Measurements from ENCODE around the gene OR4N5.
"Not testable (repeated sequence)": the region's sequence is repeated elsewhere in the genome, so short reads cannot be mapped to it uniquely, and the experiment has no call there.

OR4N5 gene, protein sequence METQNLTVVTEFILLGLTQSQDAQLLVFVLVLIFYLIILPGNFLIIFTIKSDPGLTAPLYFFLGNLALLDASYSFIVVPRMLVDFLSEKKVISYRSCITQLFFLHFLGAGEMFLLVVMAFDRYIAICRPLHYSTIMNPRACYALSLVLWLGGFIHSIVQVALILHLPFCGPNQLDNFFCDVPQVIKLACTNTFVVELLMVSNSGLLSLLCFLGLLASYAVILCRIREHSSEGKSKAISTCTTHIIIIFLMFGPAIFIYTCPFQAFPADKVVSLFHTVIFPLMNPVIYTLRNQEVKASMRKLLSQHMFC

GRCh38 chr14:20138520-20138919 is at the start of gene OR4N5:
Gene OR4N5, plus strand, starts transcription at chr14:20138820. Its CDS starts 4,916 bp downstream, at chr14:20143736.
- no peak for DNase-seq (ENCODE audit: low read depth, low spot score)

- no peak for DNase-seq (ENCODE audit: low read depth, low spot score)
Measured at GRCh38 chr14:20092050-20092449, 46.6 kb upstream of the OR4N5 start.

GRCh38 chr14:20093442-20093841 is 45.2 kb upstream of the OR4N5 start:
- no peak for DNase-seq (ENCODE audit: low read depth, low spot score)

DNA sequence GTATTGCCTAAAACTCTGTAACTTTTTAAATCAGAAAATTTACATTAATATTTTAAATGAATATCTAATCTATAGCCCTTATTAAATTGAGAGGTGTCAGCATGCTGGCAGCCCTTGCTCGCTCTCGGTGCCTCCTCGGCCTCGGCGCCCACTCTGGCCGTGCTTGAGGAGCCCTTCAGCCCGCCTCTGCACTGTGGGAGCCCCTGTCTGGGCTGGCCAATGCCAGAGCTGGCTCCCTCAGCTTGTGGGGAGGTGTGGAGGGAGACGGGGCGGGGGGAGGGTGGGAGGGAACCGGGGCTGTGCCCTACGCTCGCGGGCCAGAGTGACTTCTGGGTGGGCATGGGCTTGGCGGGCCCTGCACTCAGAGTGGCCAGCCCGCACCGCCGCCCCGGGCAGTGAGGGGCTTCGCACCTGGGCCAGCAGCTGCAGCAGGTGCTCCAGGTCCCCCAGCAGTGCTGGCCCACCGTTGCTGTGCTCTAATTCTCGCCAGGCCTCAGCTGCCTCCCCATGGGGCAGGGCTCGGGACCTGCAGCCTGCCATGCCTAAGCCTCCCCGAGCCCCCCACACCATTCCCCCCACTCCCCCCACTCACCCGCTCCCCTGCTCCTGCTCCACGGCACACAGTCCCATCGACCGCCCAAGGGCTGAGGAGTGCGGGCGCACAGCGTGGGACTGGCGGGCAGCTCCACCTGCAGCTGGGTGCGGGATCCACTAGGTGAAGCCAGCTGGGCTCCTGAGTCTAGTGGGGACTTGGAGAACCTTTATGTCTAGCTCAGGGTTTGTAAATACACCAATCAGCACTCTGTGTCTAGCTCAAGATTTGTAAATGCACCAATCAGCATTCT is 39.5 kb upstream of the OR4N5 start:
- DNase-seq (ENCODE audit: low read depth, low spot score): not testable (repeated sequence)

- no peak for DNase-seq (ENCODE audit: low read depth, low spot score)
Measured at GRCh38 chr14:20110438-20110837, 28.2 kb upstream of the OR4N5 start, which contains the start of gene OR4K17. Gene OR4K17, plus strand, starts transcription at chr14:20110739. Its CDS starts 6,761 bp downstream, at chr14:20117500.

DNA sequence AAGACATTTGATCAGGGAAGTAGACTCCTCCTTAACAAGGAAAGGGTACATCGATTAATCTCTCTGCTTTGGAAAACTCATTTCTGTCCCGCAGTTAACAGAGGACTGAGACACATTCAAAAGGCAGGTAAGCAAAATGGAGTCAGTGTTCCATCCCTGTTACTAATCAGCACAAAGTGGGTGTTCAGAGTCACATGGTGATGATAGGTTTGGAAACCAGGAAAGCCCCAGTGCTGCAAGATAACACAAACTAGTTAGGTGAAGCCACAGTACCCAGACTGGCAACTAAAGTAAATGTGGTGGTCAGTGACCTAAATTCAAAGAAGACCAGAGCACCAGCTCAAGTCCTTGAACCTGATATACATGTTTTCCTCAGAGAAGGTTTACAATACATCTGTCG is 26.3 kb upstream of the OR4N5 start:
- no peak for DNase-seq (ENCODE audit: low read depth, low spot score)

GRCh38 chr14:20116748-20117147 is 21.9 kb upstream of the OR4N5 start:
- no peak for DNase-seq (ENCODE audit: low read depth, low spot score)

GRCh38 chr14:20118795-20119194 is 19.8 kb upstream of the OR4N5 start:
- DNase-seq (ENCODE audit: low read depth, low spot score): no peak

DNA sequence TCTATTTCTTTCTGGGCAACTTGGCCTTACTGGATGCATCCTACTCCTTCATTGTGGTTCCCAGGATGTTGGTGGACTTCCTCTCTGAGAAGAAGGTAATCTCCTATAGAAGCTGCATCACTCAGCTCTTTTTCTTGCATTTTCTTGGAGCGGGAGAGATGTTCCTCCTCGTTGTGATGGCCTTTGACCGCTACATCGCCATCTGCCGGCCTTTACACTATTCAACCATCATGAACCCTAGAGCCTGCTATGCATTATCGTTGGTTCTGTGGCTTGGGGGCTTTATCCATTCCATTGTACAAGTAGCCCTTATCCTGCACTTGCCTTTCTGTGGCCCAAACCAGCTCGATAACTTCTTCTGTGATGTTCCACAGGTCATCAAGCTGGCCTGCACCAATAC is 5.3 kb downstream of the OR4N5 start:
- DNase-seq (ENCODE audit: low read depth, low spot score): no peak

GRCh38 chr14:20144820-20145219 is 6.2 kb downstream of the OR4N5 start:
- DNase-seq (ENCODE audit: low read depth, low spot score): no peak

DNA sequence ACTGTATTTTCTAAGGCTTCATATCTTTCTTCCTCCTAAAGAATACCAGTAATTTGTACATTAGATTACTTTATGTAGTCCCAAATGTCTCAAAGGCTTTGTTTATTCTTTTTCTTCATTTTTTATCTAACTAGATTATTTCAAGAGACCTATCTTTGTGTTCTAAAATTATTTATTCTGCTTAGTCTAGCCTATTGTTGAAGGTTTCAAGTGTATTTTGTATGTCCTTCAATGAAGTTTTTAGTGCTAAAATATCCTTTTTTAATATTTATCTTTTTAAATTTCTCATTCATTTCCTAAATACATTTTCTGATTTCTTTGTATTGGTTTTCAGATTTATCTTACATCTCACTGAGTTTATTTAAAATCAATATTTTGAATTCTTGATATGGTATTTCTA is 25.8 kb downstream of the OR4N5 start:
- no peak for DNase-seq (ENCODE audit: low read depth, low spot score)

GRCh38 chr14:20167091-20167490 is 28.5 kb downstream of the OR4N5 start:
- no peak for DNase-seq (ENCODE audit: low read depth, low spot score)

DNA sequence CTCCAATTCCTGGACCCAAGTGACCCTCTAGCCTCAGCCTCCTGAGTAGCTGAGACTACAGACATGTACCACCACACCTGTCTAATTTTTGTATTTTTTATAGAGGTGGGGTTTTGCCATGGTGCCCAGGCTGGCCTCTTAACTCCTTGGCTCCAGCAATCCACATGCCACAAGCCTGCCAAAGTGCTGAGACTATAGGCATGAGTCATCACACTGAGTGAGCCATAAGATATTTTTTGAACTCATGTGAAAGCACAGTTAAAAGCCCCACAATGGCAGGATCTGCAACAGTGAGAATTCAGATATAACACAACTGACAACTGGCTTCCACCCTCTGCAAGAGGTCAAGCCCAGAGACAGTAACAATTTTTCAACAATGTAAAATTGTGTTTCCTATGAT is 31.2 kb downstream of the OR4N5 start:
- not testable (repeated sequence) for DNase-seq (ENCODE audit: low read depth, low spot score)

GRCh38 chr14:20174205-20174604 is 35.6 kb downstream of the OR4N5 start:
- not testable (repeated sequence) for DNase-seq (ENCODE audit: low read depth, low spot score)

DNA sequence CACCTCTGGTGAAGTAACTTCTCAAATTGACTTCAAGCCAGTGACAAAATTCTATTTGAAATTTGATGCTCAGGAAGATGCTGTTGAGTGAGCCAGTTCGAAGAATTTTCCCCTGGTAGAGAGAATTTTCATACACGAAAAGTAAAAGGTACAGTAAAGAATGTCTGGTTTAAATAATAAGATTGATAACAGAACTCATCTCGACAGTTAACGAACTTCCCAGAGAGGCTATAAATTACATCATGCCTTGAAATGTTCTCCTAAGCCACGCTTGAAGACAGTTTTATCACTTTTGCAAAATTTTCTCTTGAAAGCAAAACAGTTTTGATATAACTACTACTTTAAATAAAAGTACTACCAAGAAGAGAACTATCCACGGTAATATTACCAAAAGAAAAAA is 37.7 kb downstream of the OR4N5 start:
- no peak for DNase-seq (ENCODE audit: low read depth, low spot score)

DNA sequence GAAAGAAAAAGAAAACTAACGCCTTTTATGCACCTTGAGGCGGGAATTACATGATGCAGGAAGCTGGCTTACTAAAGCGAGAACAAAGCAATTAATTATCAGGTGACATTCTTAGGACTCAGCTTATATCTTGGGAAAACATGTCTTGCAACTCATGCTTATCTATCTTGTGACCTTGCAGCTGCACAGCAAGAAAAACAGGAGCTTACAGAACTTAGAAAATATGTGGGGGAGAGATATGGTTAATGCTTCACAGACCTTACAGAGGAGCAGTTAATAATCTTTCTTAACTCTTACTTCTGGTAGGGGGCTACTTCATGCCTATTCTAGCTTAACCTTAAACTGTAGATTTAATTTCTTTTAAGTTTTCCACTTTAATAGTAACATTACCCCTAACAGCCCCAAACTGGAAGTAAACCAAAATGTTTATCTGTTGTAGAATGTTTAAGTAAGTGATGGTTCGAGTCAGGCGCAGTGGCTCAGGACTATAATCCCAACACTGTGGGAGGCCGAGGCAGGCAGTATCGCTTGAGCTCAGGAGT is 38.9 kb downstream of the OR4N5 start:
- no peak for DNase-seq (ENCODE audit: low read depth, low spot score)

DNA sequence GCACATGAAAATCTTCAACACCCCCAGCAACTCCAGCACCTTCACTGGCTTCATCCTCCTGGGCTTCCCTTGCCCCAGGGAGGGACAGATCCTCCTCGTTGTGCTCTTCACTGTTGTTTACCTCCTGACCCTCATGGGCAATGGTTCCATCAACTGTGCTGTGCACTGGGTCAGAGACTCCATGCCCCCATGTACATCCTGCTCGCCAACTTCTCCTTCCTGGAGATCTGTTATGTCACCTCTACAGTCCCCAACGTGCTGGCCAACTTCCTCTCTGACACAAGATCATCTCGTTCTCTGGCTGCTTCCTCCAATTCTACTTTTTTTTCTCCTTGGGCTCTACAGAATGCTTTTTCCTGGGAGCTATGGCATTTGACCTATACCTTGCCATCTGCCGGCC is 40.6 kb downstream of the OR4N5 start:
- DNase-seq (ENCODE audit: low read depth, low spot score): no peak

DNA sequence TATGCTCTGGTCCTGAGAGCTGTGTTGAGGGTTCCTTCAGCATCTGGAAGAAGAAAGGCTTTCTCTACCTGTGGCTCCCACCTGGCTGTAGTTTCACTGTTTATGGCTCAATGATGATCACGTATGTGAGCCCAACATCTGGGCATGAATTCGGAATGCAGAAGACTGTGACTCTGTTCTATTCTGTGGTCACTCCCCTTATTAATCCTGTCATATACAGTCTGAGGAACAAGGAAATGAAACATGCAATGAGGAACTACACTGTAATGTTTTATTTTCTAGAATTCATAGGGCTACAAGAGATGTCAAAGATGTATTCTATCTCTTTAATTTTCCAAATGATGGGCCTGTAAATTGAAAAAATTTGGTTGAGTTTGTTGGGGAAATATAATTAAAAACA is 41.3 kb downstream of the OR4N5 start:
- no peak for DNase-seq (ENCODE audit: low read depth, low spot score)

DNA sequence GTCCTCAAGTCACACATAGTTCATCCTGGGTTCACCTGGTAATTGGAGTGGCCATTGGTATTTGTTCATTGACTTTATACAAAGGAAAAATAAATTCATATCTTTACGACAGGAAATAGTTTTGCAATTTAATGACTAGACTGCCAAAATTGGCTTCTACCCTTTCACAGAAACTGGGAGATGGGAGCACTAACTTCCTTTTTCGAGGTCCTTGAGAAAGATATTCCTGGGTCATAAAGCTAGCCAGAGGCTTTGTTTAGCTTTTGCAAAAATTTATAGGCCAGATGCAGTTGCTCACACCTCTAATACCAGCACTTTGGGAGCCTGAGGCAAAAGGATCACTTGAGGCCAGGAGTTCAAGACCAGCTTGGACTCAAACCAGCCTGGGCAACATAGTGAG is 41.9 kb downstream of the OR4N5 start:
- no peak for DNase-seq (ENCODE audit: low read depth, low spot score)

DNA sequence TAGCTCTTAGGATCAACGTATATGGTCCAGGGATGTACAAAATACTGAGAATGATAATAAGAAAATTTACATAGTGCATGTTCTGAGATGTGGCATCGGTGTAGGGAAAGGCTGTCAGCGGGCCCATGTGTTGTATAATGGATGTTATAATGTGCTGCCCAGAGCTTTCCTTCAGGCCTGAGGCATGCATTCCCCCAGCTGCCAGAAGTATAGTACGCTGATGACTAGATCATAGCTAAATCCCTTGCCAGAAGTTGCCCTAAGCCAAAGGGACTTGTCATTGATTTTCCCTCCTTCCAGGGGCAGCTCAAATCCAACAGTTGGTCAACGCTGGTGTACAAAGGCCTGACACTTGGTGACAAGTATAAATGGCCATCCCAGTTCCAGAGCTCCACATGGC is 45.6 kb downstream of the OR4N5 start:
- DNase-seq (ENCODE audit: low read depth, low spot score): no peak

GRCh38 chr14:20190596-20190995 is 52.0 kb downstream of the OR4N5 start, which contains the start of gene OR11G2:
Gene OR11G2, plus strand, starts transcription at chr14:20190896. Its CDS starts 6,542 bp downstream, at chr14:20197438.
- no peak for DNase-seq (ENCODE audit: low read depth, low spot score)

GRCh38 chr14:20191396-20191795 is 52.8 kb downstream of the OR4N5 start:
- DNase-seq (ENCODE audit: low read depth, low spot score): no peak

Data from iPS DF 19.7 (cell line).